HG03571 (cell line): ENCODE results near the gene NAA60.
"Not testable (repeated sequence)": the region's sequence is repeated elsewhere in the genome, so short reads cannot be mapped to it uniquely, and the experiment has no call there.

ENCODE experiments used
- ATAC-seq: cut with Tn5 transposase; IDR thresholded peaks from one replicate; pipeline ENCODE4 v1.9.1; 2021; ENCODE audit not compliant: unreplicated experiment

The NAA60 gene

DNA sequence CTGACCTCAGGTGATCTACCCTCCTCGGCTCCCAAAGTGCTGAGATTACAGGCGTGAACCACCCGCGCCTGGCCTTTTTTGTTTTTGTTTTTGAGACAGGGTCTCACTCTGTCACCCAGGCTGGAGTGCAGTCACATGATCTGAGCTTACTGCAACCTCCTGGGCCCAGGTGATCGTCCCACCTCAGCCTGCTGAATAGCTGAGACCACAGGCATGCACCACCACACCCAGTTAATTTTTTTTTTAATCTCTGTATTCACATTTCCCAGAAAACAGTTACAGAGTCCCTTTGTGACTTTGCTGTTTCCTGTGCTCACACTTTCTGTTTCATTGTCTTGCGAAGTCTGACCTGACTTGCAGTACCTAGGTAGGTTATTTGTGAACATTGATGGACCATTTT, 60.0 kb downstream of the NAA60 start:
- no peak for ATAC-seq

GRCh38 chr16:3508736-3509135, 65.3 kb downstream of the NAA60 start:
- ATAC-seq, result no peak

GRCh38 chr16:3509470-3509928, 66.0 kb downstream of the NAA60 start:
- ATAC-seq, result no peak

DNA sequence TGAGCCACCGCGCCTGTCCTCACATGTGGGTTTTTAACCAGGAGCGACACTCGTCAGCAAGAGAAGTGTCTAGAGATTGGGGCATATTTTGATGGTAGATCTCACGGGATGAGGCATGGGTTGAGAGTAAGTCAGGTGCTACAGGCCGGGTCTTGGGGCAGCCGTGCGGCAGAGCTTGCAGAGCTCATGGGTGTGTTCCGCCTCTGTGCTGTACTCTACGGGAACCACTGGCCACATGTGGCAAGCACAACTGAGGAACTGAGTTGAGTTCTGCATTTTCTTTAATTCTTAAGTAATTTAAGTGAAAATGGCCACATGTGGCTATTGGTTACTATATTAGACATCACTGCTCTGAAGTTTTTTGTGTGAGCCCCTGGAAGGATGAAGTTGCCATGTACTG, 66.9 kb downstream of the NAA60 start:
- no peak for ATAC-seq

DNA sequence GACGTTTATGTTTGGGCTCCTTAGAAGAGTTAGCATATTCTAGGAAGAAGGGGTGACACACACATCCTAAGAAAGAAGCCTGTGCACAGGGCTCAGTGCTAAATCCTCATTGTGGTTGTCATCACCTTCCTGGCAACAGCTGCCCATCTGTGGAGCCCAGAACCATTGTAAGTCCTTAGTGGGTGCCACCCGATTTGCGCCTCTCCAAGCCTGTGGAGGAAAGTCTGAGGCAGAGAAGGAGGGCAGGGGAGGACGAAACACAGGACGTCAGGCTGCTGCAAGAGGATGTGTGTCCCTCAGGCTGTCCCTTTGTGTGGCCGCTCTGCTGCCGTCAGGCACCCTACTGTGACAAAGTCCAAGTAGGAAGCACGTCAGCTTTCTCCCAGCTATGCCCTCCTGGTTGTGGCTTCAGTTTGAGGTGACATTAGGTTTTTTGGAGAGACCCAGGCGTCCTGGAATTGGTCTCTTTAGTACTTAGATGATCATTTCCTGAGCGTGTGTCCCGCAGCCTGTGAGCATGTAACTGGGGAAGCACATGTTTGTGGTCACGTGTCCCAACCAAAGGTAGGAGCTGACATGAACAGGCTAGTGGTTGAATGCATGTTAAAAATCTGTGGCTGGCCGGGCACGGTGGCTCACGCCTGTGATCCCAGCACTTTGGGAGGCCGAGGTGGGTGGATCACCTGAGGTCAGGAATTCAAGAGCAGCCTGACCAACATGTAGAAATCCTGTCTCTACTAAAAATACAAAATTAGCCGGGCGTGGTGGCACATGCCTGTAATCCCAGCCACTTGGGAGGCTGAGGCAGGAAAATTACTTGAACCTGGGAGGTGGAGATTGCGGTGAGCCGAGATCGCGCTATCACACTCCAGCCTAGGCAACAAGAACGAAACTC, 68.1 kb downstream of the NAA60 start:
- no peak for ATAC-seq

DNA sequence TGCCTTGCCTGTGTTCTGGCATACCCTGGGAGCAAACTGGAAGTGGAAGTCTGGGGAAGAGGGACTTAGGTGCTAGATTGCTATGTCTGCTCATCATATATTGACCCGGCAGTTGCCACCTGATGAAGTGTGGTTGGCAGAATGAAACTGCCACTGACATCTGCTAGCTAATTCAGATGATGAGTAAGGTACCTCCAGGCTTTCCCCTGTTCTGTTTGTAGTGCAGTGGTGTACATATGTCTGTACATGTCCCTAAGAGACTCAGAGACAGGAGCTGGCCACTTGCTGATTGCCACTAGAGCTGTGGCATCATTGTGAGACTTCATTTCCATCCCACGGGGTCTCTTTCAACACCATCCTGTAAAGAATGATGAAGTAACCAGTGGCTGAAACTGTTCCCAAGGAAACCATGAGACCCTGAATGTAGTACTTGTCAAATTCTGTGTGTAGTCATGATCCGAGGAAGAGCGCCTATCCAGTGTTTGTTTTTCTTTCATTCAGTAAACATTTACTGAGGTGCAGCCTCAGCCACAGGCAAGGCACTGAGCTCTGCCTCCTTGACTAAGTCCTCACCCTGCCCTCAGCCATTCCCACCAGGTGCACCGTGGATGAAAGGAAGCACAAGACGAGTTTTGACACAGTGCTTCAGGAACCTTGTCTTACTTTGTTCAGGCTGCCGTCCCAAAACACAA, 70.6 kb downstream of the NAA60 start:
- ATAC-seq, result no peak

DNA sequence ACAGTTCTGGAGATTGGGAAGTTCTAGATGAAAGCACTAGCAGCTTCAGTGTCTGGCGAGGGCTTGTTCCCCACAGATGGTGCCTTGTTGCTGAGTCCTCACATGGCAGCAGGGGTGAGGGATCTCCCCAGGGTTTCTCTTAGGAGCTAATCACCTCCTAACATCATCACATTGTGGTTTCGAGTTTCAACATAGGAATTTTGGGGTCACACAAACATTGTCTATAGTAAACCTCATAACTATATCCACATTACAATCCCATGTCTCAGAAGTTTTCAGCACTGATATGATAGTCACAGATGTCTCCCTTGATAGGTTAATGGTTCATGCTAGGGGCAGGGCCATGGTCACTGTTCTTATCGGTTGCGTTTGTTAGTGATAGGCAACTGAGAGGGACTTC, 71.1 kb downstream of the NAA60 start:
- no peak for ATAC-seq

GRCh38 chr16:3515897-3516296, 72.4 kb downstream of the NAA60 start:
- ATAC-seq, result no peak

DNA sequence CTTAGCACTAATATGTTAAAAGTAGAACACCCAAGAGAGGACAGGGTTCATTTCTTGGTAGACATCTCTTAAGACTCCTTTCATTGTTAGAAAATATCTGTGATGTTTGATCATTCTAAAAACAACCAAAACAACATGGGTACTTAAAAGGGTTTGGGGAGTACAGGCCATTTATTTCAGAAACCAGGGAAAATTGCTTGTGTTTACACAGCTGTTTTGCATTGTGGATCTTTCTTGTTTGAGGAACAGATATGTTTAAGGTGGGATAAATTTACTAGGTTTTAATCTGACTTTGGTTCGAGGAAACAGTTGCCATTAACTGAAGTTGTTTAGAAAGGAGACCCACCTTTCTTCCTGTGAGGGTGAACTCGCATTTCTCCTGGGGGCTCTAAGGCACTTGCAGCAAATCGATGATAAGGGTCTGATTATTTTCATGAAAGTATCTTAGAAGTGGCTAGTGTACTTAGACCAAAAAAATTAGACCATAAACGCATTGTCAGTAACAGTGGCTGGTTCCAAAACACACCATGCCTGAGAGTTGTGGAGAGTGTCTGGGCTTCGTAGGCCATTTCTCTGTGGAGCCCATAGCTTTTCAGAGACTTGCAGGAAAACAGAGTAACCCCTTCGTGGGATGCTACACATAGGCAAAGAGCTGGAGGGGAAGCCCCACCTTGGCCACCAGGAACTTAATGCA, 75.0 kb downstream of the NAA60 start:
- no peak for ATAC-seq

GRCh38 chr16:3518986-3519348, 75.5 kb downstream of the NAA60 start:
- no peak for ATAC-seq

DNA sequence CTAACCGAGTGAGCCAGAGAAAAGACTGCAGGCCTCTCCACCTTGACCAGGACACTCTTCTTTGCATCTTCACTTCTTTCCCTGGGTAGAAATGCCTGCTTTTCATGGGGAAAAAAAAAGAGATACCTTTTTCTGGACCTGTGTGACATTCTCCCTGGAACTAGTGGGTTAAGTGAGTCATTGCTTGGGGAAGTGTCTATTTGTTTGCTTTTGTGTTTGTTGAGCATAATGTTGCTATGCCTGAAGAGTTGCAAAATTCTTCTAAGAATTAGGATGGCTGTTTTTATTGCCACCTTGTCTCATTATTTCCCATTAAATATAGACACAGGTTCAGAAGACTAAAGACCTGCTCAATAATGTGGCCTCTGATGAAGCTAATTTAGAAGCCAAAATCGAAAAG, 76.1 kb downstream of the NAA60 start:
- no peak for ATAC-seq

DNA sequence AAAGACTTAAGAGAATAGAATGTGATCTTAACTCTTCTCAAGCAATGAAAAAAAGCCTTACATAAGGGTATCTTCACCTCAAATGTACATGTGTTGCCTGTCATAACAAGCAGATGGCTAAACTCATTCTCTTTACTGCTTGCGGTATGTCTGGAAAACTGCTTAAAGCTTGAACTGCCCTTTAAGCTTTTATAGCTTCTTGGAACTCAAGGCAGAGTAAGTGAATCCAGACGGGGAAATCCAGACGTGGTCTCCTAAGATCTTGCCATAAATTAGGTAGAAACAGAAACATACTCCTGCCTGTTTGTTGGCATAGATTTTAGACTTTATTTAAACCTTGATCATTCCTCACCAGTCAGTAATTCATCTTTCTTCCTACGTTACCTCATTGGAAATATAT, 76.9 kb downstream of the NAA60 start:
- no peak for ATAC-seq

- ATAC-seq, result no peak
These were observed 77.4 kb downstream of the NAA60 start for GRCh38 chr16:3520841-3521240.

GRCh38 chr16:3523281-3523680, 79.8 kb downstream of the NAA60 start:
- no peak for ATAC-seq

GRCh38 chr16:3525951-3526350, 82.5 kb downstream of the NAA60 start:
- ATAC-seq, result no peak

GRCh38 chr16:3527216-3527829, 83.8 kb downstream of the NAA60 start:
- not testable (repeated sequence) for ATAC-seq

DNA sequence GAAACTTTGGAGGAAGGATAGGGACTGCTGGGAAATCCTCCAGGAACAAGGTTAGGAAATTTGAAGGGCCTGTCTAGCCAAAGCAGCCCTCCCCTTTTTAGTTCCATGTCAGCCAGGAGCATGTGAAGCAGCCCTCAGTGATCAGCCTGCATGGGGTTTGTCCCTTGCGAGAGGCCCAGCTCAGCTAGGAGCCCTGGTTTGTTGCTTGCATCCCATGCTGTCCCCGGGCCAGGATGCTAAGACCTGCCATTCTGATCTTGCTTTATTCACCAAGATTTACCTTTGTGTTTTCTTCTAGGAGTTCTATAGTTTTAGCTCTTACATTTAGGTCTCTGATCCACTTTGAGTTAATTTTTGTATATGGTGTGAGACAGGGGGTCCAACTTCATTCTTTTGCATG, 84.9 kb downstream of the NAA60 start:
- no peak for ATAC-seq

GRCh38 chr16:3529175-3529574, 85.7 kb downstream of the NAA60 start:
- ATAC-seq, result no peak

DNA sequence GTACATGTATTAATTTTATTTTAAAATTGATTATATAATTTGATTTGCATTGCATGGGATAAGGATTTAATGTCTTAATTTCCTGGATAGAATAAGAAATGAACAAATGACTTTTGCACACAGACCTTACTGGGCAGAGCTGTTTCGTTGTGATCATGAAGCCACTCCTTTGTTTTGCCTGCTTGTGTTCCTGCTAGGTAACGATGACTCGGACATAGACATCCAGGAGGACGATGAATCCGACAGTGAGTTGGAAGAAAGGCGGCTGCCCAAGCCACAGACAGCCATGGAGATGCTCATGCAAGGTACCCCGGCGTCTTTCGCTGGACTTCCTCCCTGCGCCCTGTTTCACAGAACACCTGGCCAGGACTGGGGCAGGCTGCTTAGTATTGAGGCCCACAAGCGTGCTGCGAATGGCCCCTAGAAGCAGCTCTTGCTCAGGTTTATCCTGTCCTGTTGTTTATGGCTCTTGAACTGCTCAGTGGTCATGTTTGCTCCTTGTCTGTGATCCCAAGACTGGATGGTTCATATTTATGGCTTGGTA, 87.0 kb downstream of the NAA60 start:
- no peak for ATAC-seq

DNA sequence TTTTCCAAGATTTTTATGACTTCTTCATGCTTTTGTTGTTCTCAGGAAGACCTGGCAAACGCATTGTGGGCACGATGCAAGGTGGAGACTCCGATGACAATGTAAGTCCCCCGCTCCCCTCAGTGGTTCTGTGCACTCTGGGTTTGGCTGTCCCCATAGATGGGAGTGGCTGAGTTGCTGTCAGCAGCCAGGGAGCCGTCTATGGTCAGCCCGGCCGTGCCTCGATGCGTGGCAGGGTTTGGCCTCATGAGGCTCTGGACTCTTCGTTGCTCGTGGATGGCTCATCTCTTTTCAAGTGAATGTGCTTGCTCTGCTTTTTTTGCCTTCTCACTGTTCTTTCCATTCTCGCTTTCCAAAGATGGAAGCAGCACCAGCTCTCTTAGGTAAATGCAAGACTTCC, 89.3 kb downstream of the NAA60 start:
- ATAC-seq, result no peak

- no peak for ATAC-seq
These were observed 90.6 kb downstream of the NAA60 start for GRCh38 chr16:3534126-3534525.
